Mesenchymal stem cell (in vitro differentiated cells and primary cell): ENCODE data around the gene NRXN3.

Experiments
- DNase-seq: peaks from one replicate; pipeline ENCODE4 v3.0.0-alpha.2; 2013
- H2AFZ ChIP-seq: one replicate; pipeline ENCODE4 v1.6.1; 2013; ENCODE audit warnings: low read depth, mild to moderate bottlenecking, control low read depth, inconsistent platforms, low read length, moderate library complexity
- H2AK5ac ChIP-seq: 2 replicates; pipeline ENCODE4 v1.6.1; 2013; ENCODE audit warnings: low read length, moderate library complexity, mild to moderate bottlenecking, inconsistent platforms; ENCODE audit not compliant: severe bottlenecking
- H2BK120ac ChIP-seq: one replicate; pipeline ENCODE4 v1.6.1; 2013; ENCODE audit warnings: low read depth, mild to moderate bottlenecking, inconsistent platforms, low read length, moderate library complexity
- H2BK12ac ChIP-seq, 2 experiments: one replicate each; pipeline ENCODE4 v1.6.1; 2013; ENCODE audit warnings: inconsistent platforms in 2 of 2, low read length in 2 of 2, mild to moderate bottlenecking in 2 of 2, moderate library complexity in 2 of 2, control low read depth in 1 of 2
- H2BK15ac ChIP-seq: one replicate; pipeline ENCODE4 v1.6.1; 2013; ENCODE audit warnings: mild to moderate bottlenecking, low read depth, inconsistent platforms; ENCODE audit not compliant: poor library complexity, severe bottlenecking
- H2BK5ac ChIP-seq: 2 replicates; pipeline ENCODE4 v1.6.1; 2013; ENCODE audit warnings: low read depth, mild to moderate bottlenecking, low read length, control low read depth, inconsistent platforms; ENCODE audit not compliant: poor library complexity, severe bottlenecking
- H3K14ac ChIP-seq, 2 experiments: one replicate each; pipeline ENCODE4 v1.6.1; 2013; ENCODE audit warnings: inconsistent platforms in 2 of 2, low read length in 2 of 2, control low read depth in 1 of 2, mild to moderate bottlenecking in 1 of 2, moderate library complexity in 1 of 2
- H3K18ac ChIP-seq, 2 experiments: one replicate each; pipeline ENCODE4 v1.6.1; 2013; ENCODE audit warnings: inconsistent platforms in 2 of 2, low read length in 2 of 2, control low read depth in 1 of 2, low read depth in 1 of 2, mild to moderate bottlenecking in 1 of 2
- H3K23ac ChIP-seq, 2 experiments: one replicate each; pipeline ENCODE4 v1.6.1; 2013; ENCODE audit warnings: inconsistent platforms in 2 of 2, low read length in 2 of 2, mild to moderate bottlenecking in 2 of 2, moderate library complexity in 2 of 2, control low read depth in 1 of 2
- H3K27ac ChIP-seq: 2 replicates; pipeline ENCODE4 v1.5.1; 2013; ENCODE audit warnings: mild to moderate bottlenecking, moderate library complexity, low read length, control low read depth, inconsistent platforms; ENCODE audit not compliant: poor library complexity, severe bottlenecking
- H3K27me3 ChIP-seq, 2 experiments: 2 replicates each; pipeline versions ENCODE4 v1.6.1 to v1.7.0; 2013; ENCODE audit warnings: low read length in 2 of 2, mild to moderate bottlenecking in 2 of 2, moderate library complexity in 2 of 2, control low read depth in 1 of 2, inconsistent platforms in 1 of 2; ENCODE audit not compliant: control insufficient read depth in 1 of 2, insufficient read depth in 1 of 2
- H3K36me3 ChIP-seq, 2 experiments: 2 replicates each; pipeline versions ENCODE4 v1.6.1 to v1.7.0; 2013; ENCODE audit warnings: low read length in 2 of 2, control low read depth in 1 of 2, inconsistent platforms in 1 of 2, low read depth in 1 of 2, mild to moderate bottlenecking in 1 of 2; ENCODE audit not compliant: insufficient read depth in 2 of 2, control insufficient read depth in 1 of 2
- H3K4ac ChIP-seq, 2 experiments: one replicate each; pipeline ENCODE4 v1.6.1; 2013; ENCODE audit warnings: inconsistent platforms in 2 of 2, low read length in 2 of 2, mild to moderate bottlenecking in 2 of 2, moderate library complexity in 2 of 2, control low read depth in 1 of 2, low read depth in 1 of 2
- H3K4me1 ChIP-seq: 2 replicates; pipeline ENCODE4 v1.6.1; 2013; ENCODE audit warnings: low read depth, low read length, control low read depth; ENCODE audit not compliant: control insufficient read depth, insufficient read depth
- H3K4me2 ChIP-seq: 2 replicates; pipeline ENCODE4 v1.6.1; 2013; ENCODE audit warnings: low read length, mild to moderate bottlenecking, inconsistent platforms; ENCODE audit not compliant: poor library complexity, severe bottlenecking
- H3K4me3 ChIP-seq, 2 experiments: 2 replicates each; pipeline versions ENCODE4 v1.5.1 to v1.7.0; 2013; ENCODE audit warnings: low read length in 2 of 2, mild to moderate bottlenecking in 2 of 2, control low read depth in 1 of 2, low read depth in 1 of 2; ENCODE audit not compliant: insufficient read depth in 1 of 2
- H3K79me1 ChIP-seq: replicated peaks from 2 replicates; pipeline ENCODE4 v1.6.1; 2013; ENCODE audit warnings: mild to moderate bottlenecking, control low read depth, low read length, inconsistent platforms; ENCODE audit not compliant: poor library complexity, severe bottlenecking
- H3K9ac ChIP-seq: 2 replicates; pipeline ENCODE4 v1.7.0; 2013; ENCODE audit warnings: mild to moderate bottlenecking, low read length, moderate library complexity
- H3K9me3 ChIP-seq: 2 replicates; pipeline ENCODE4 v1.7.0; 2013; ENCODE audit warnings: mild to moderate bottlenecking, low read length; ENCODE audit not compliant: control insufficient read depth
- H4K8ac ChIP-seq: one replicate; pipeline ENCODE4 v1.6.1; 2013; ENCODE audit warnings: inconsistent platforms, mild to moderate bottlenecking, low read length, moderate library complexity
- H4K91ac ChIP-seq: one replicate; pipeline ENCODE4 v1.6.1; 2013; ENCODE audit warnings: mild to moderate bottlenecking, low read length, inconsistent platforms
- WGBS: methylation state at CpG from one replicate; pipeline ENCODE4 v1.1.7; 2013; ENCODE audit warnings: mixed read lengths; 5-methylcytosine and 5-hydroxymethylcytosine counted together

The NRXN3 gene

GRCh38 chr14:79661752-79662151, 1491.6 kb downstream of the NRXN3 start:
- no peak overlapping the region for H4K91ac ChIP-seq
- H2BK12ac ChIP-seq = no peak overlapping the region
- no peak overlapping the region for H3K14ac ChIP-seq
- no peak overlapping the region for H3K4me2 ChIP-seq
- no peaks in the 10 kb centered on the region for H3K9me3 ChIP-seq
- peak; percentile 1 for DNase-seq
- no peaks in the 10 kb centered on the region for H3K27me3 ChIP-seq
- 63% methylated on average over 3 of the region's 4 CpGs for WGBS
- no peak overlapping the region for H3K27ac ChIP-seq
- no peak overlapping the region for H3K4ac ChIP-seq
- H2AFZ ChIP-seq = no peak overlapping the region
- no peak overlapping the region for H2BK15ac ChIP-seq
- H2AK5ac ChIP-seq = no peak overlapping the region
- H3K36me3 ChIP-seq = no peaks in the 10 kb centered on the region
- no peaks in the 10 kb centered on the region for H3K4me1 ChIP-seq
- H3K4me3 ChIP-seq = no peak overlapping the region
- no peaks in the 10 kb centered on the region for H3K79me1 ChIP-seq
- H4K8ac ChIP-seq = no peak overlapping the region
- H2BK120ac ChIP-seq = no peak overlapping the region
- no peak overlapping the region for H3K18ac ChIP-seq
- no peak overlapping the region for H2BK5ac ChIP-seq
- H3K23ac ChIP-seq = no peak overlapping the region
- H3K9ac ChIP-seq = no peak overlapping the region

GRCh38 chr14:79663453-79663852, 1493.3 kb downstream of the NRXN3 start:
- H2AK5ac ChIP-seq = no peak overlapping the region
- no peak for DNase-seq
- WGBS = 78% methylated on average over 2 of the region's 2 CpGs

DNA sequence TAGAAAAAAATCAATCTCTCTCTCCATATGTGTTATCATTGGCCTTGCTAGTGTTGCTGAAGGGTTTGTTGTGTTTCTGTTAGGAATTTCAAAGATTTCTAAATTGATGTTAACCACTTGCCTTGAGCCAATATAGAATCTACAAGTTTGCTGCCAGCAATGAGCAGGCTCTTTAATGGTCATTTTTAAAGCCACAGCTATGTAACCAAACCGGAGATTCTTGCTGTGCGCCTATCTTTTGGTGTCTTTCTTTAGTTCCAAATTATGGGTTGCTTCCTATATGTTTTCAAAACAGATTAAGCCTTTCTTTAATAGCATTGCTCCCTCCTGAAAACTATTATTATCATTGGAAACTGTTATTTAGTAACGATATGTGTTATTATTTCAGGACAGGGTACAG, 1495.4 kb downstream of the NRXN3 start:
- H2BK15ac ChIP-seq = no peak overlapping the region
- H4K91ac ChIP-seq = no peak overlapping the region
- H2BK120ac ChIP-seq = no peak overlapping the region
- H3K4me2 ChIP-seq = no peak overlapping the region
- no peak overlapping the region for H2AK5ac ChIP-seq
- H3K9ac ChIP-seq = no peak overlapping the region
- no peak overlapping the region for H2BK5ac ChIP-seq
- no peak overlapping the region for H3K4ac ChIP-seq
- DNase-seq = no peak
- H3K4me3 ChIP-seq = no peak overlapping the region
- H3K14ac ChIP-seq = no peak overlapping the region
- no peak overlapping the region for H3K18ac ChIP-seq
- WGBS = no CpG with 5 or more reads among the region's 3 CpGs
- no peaks in the 10 kb centered on the region for H3K9me3 ChIP-seq
- no peak overlapping the region for H3K23ac ChIP-seq
- no peak overlapping the region for H4K8ac ChIP-seq
- no peak overlapping the region for H2BK12ac ChIP-seq
- H3K79me1 ChIP-seq = no peaks in the 10 kb centered on the region
- H2AFZ ChIP-seq = no peak overlapping the region
- H3K36me3 ChIP-seq = no peaks in the 10 kb centered on the region
- no peaks in the 10 kb centered on the region for H3K27me3 ChIP-seq
- no peak overlapping the region for H3K27ac ChIP-seq
- no peaks in the 10 kb centered on the region for H3K4me1 ChIP-seq

More at GRCh38 chr14:79663453-79663852, 1493.3 kb downstream of the NRXN3 start:
- Histone ChIP-seq H3K4ac (no peak overlapping the region), H3K18ac (no peak overlapping the region), H3K27me3 (no peaks in the 10 kb centered on the region), H4K91ac (no peak overlapping the region), H3K4me1 (no peaks in the 10 kb centered on the region), H3K36me3 (no peaks in the 10 kb centered on the region), H2BK120ac (no peak overlapping the region), H2AFZ (no peak overlapping the region), H2BK5ac (no peak overlapping the region), H2BK15ac (no peak overlapping the region), H3K4me3 (no peak overlapping the region), H3K23ac (no peak overlapping the region), H3K27ac (no peak overlapping the region), H4K8ac (no peak overlapping the region), H3K79me1 (no peaks in the 10 kb centered on the region), H3K4me2 (no peak overlapping the region), H2BK12ac (no peak overlapping the region), H3K9ac (no peak overlapping the region), H3K9me3 (no peaks in the 10 kb centered on the region), H3K14ac (no peak overlapping the region)

DNA sequence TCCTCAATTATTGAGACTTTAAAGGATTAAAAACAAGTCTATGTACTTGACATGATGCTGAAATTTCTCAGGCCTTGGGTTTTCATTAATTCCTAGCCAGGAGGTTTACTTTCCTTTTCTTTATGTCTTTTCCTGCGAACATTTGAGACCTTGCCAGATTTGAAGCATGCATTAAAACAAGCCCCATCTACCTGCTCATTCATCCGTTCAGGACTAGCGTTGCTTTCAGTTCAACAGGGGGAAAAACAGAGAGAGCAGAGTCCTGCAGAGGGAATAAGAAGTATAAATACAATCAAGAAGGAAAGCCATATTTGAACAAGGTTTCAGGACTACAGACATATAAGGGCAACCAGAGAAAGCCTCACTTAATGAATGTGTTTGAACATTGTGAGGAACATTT, 1498.8 kb downstream of the NRXN3 start:
- Histone ChIP-seq H3K9me3 (no peaks in the 10 kb centered on the region), H2BK15ac (no peak overlapping the region), H3K4ac (no peak overlapping the region), H3K23ac (no peak overlapping the region), H3K79me1 (no peaks in the 10 kb centered on the region), H2AFZ (no peak overlapping the region), H3K9ac (no peak overlapping the region), H3K27me3 (no peaks in the 10 kb centered on the region), H2BK12ac (no peak overlapping the region), H4K8ac (no peak overlapping the region), H3K4me2 (no peak overlapping the region), H2BK120ac (no peak overlapping the region), H3K18ac (no peak overlapping the region), H3K4me3 (no peak overlapping the region), H3K27ac (no peak overlapping the region), H3K14ac (no peak overlapping the region), H3K36me3 (no peaks in the 10 kb centered on the region), H2AK5ac (no peak overlapping the region), H4K91ac (no peak overlapping the region), H2BK5ac (no peak overlapping the region), H3K4me1 (no peaks in the 10 kb centered on the region)
- WGBS = 94% methylated on average over 3 of the region's 3 CpGs
- DNase-seq = no peak
